ENCODE results near the gene TMEM248. TPM values are rescaled to one million over a fixed set of nuclear protein-coding genes. Genes with fewer than 3 reads are reported as not detected.

The TMEM248 gene
- total RNA-seq, 1 donor from 2014 or later = 96.5 TPM

- peaks cover 3% of the 10 kb centered on the region for H3K36me3 ChIP-seq (ENCODE audit: control insufficient read depth, insufficient read depth, low read length)
- TF ChIP-seq CTCF (IDR thresholded peaks at IDR 0.05; ENCODE audit: insufficient read depth, low read length, poor library complexity, severe bottlenecking) = no peak
- no peaks in the 10 kb centered on the region for H3K27me3 ChIP-seq (ENCODE audit: control insufficient read depth, insufficient read depth, low read length)
- DNase-seq (ENCODE audit: low read depth) = no peak
- no peak overlapping the region for H3K4me3 ChIP-seq (ENCODE audit: low read depth, low read length)
These were observed 29.7 kb downstream of the TMEM248 start for GRCh38 chr7:66950763-66951162.

GRCh38 chr7:66952343-66953043 lies 31.5 kb downstream of the TMEM248 start:
- TF ChIP-seq CTCF (IDR thresholded peaks at IDR 0.05; ENCODE audit: insufficient read depth, low read length, poor library complexity, severe bottlenecking) = no peak
- Histone ChIP-seq H3K36me3 (ENCODE audit: control insufficient read depth, insufficient read depth, low read length) (peaks cover 3% of the 10 kb centered on the region), H3K27me3 (ENCODE audit: control insufficient read depth, insufficient read depth, low read length) (no peaks in the 10 kb centered on the region), H3K4me3 (ENCODE audit: low read depth, low read length) (no peak overlapping the region)
- DNase-seq (ENCODE audit: low read depth) = peak; percentile 73

DNA sequence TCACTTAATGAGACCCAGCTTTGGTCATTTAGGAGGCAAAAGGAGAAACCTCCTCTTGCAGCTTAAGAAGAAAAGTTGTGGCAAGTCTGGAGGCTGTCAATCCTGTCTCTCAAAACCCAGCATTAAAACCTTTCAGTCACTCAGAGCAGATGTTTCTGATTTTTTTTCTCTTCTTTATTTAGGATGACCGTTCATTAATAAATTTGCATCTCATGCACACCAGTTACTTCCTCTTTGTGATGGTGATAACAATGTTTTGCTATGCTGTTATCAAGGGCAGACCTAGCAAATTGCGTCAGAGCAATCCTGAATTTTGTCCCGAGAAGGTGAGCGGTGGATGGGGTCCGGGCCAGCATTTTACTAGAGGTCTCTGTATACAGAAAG lies 32.0 kb downstream of the TMEM248 start:
- TF ChIP-seq CTCF (IDR thresholded peaks at IDR 0.05; ENCODE audit: insufficient read depth, low read length, poor library complexity, severe bottlenecking) = no peak
- H3K4me3 ChIP-seq (ENCODE audit: low read depth, low read length) = no peak overlapping the region
- peaks cover 3% of the 10 kb centered on the region for H3K36me3 ChIP-seq (ENCODE audit: control insufficient read depth, insufficient read depth, low read length)
- no peaks in the 10 kb centered on the region for H3K27me3 ChIP-seq (ENCODE audit: control insufficient read depth, insufficient read depth, low read length)
- no peak for DNase-seq (ENCODE audit: low read depth)

DNA sequence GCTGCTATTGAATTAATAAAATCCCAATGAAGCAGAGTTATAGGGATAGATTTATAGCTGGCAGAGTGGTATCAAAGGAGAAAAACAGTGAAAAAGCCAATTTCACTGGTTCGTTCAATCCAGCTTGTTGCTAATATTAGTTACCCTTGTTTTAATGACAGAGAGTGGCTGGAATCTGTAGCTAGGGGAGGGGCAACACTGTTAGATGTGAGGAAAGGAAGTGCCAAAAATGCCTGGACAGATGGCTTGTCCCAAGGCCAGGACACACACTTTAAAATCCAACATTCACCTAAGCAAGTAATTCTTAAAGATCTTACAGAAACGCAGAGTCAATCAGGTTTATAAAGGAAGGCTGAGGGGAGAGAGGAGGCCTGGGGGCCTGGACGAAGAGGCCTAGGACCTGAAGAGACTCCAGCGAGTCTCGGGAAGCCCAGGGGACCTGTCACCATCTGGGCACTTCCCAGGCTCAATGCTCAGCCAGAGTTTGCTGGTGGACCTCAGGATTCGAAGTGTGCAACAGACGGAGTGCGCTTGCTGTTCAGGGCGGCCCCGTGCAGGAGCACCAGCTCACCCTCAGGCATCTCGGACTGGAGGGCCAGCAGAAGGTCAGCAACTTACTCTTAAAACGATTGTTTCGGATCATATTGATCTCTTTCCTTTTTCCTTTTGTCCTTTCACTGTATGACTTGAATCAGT lies 36.7 kb downstream of the TMEM248 start:
- Histone ChIP-seq H3K36me3 (ENCODE audit: control insufficient read depth, insufficient read depth, low read length) (peaks cover 1% of the 10 kb centered on the region), H3K4me3 (ENCODE audit: low read depth, low read length) (no peak overlapping the region), H3K27me3 (ENCODE audit: control insufficient read depth, insufficient read depth, low read length) (no peaks in the 10 kb centered on the region)
- no peak for DNase-seq (ENCODE audit: low read depth)
- TF ChIP-seq CTCF (IDR thresholded peaks at IDR 0.05; ENCODE audit: insufficient read depth, low read length, poor library complexity, severe bottlenecking) = no peak

- Histone ChIP-seq H3K27me3 (ENCODE audit: control insufficient read depth, insufficient read depth, low read length) (no peaks in the 10 kb centered on the region), H3K4me3 (ENCODE audit: low read depth, low read length) (no peak overlapping the region), H3K36me3 (ENCODE audit: control insufficient read depth, insufficient read depth, low read length) (no peaks in the 10 kb centered on the region)
- no peak for TF ChIP-seq CTCF (IDR thresholded peaks at IDR 0.05; ENCODE audit: insufficient read depth, low read length, poor library complexity, severe bottlenecking)
- DNase-seq (ENCODE audit: low read depth) = no peak
These were observed 37.7 kb downstream of the TMEM248 start for GRCh38 chr7:66958538-66959350.

Measured in kidney epithelial cell (primary cell).